Lower leg skin (tissue), 3 donors: ENCODE data around the gene KRTAP13-2.

Source experiments
- CTCF ChIP-seq, 3 donors: fragments of 450-650 bp; IDR thresholded peaks; one replicate each; pipeline ENCODE4 v1.5.1; 2016; ENCODE audit warnings: antibody characterized with exemption in 3 of 3, mild to moderate bottlenecking in 3 of 3, moderate library complexity in 2 of 3
- POLR2A ChIP-seq, 2 donors: fragments of 450-650 bp; IDR thresholded peaks; one replicate each; pipeline ENCODE4 v1.6.1; 2016 to 2017; ENCODE audit warnings: antibody characterized with exemption in 2 of 2, mild to moderate bottlenecking in 1 of 2, moderate library complexity in 1 of 2

GRCh38 chr21:30348506-30348905 is 23.6 kb downstream of the KRTAP13-2 start, which contains the start of gene KRTAP23-1:
- TF ChIP-seq POLR2A (IDR thresholded peaks at IDR 0.05): no peak
- no peak for TF ChIP-seq CTCF (IDR thresholded peaks at IDR 0.05)
